Cardiac fibroblast (primary cell): ENCODE data around the gene TMEM272.

Source experiments
- DNase-seq, 2 donors: peaks; one replicate each; pipeline versions ENCODE4 v3.0.0 to v3.0.0-alpha.2; 2010; ENCODE audit warnings: low read depth in 2 of 2
- H3K4me3 ChIP-seq, 2 donors: replicated peaks in 1 of 2; 1 replicate in 1 of 2; 2 replicates in 1 of 2; pipeline ENCODE4 v1.5.1; 2011; ENCODE audit warnings: low read depth in 2 of 2, low read length in 2 of 2, mild to moderate bottlenecking in 2 of 2, moderate library complexity in 1 of 2
- CTCF ChIP-seq: IDR thresholded peaks from one replicate; pipeline ENCODE4 v1.5.1; 2011; ENCODE audit warnings: low read depth, mild to moderate bottlenecking, low read length, inconsistent platforms

Gene TMEM272

GRCh38 chr13:51797664-51798488 is 47.1 kb downstream of the TMEM272 start:
- peak; percentile 30 for TF ChIP-seq CTCF
- DNase-seq = peak; percentile 71 to 72
- H3K4me3 ChIP-seq = no peak overlapping the region

- no peak overlapping the region for H3K4me3 ChIP-seq
- TF ChIP-seq CTCF = no peak
- no peak for DNase-seq
Observed at GRCh38 chr13:51796546-51796945, 48.4 kb downstream of the TMEM272 start.

- no peak for TF ChIP-seq CTCF
- DNase-seq = no peak
- no peak overlapping the region for H3K4me3 ChIP-seq
Observed at GRCh38 chr13:51795419-51795818, 49.6 kb downstream of the TMEM272 start.

GRCh38 chr13:51794964-51795363 is 50.0 kb downstream of the TMEM272 start:
- H3K4me3 ChIP-seq = no peak overlapping the region
- TF ChIP-seq CTCF = no peak
- no peak for DNase-seq

- DNase-seq = peak; percentile 66 to 85
- no peak overlapping the region for H3K4me3 ChIP-seq
- no peak for TF ChIP-seq CTCF
Observed at GRCh38 chr13:51793570-51794271, 51.3 kb downstream of the TMEM272 start.

GRCh38 chr13:51786425-51787265 is 58.3 kb downstream of the TMEM272 start:
- DNase-seq = peak in 1 of 2 donors; percentile 21
- no peak for TF ChIP-seq CTCF
- H3K4me3 ChIP-seq = no peak overlapping the region
